ENCODE measurements around the gene ZSWIM8.

The ZSWIM8 gene

GRCh38 chr10:73774637-73775036, 10.8 kb upstream of the ZSWIM8 start:
- H3K9me3 ChIP-seq = no peaks in the 10 kb centered on the region
- H3K36me3 ChIP-seq = peaks cover 29 to 68% (median 31%) of the 10 kb centered on the region in 3 donors
- intact Hi-C loops (cut with DNase I; ENCODE audit: low total_unique reads) = no loop called here
- H3K27me3 ChIP-seq = no peaks in the 10 kb centered on the region
- DNase-seq = peak in 1 of 2 donors; percentile 52
- peak overlapping the region; percentile 74 to 95 for H3K4me3 ChIP-seq
- peaks cover 0 to 38% (median 33%) of the 10 kb centered on the region in 4 donors for H3K4me1 ChIP-seq
- peak overlapping the region; percentile 97 to 99 for H3K27ac ChIP-seq
- TF ChIP-seq CTCF (IDR thresholded peaks at IDR 0.05) = no peak

GRCh38 chr10:73779018-73779417, 6.4 kb upstream of the ZSWIM8 start:
- H3K36me3 ChIP-seq = peaks cover 13 to 52% (median 14%) of the 10 kb centered on the region in 3 donors
- H3K4me1 ChIP-seq = peaks cover 9 to 48% (median 42%) of the 10 kb centered on the region in 4 donors
- no peak for TF ChIP-seq CTCF (IDR thresholded peaks at IDR 0.05)
- no peaks in the 10 kb centered on the region for H3K27me3 ChIP-seq
- no peaks in the 10 kb centered on the region for H3K9me3 ChIP-seq
- no peak overlapping the region for H3K4me3 ChIP-seq
- no peak overlapping the region for H3K27ac ChIP-seq
- intact Hi-C loops (cut with DNase I; ENCODE audit: low total_unique reads) = no loop called here
- no peak for DNase-seq

GRCh38 chr10:73779539-73780197, 5.7 kb upstream of the ZSWIM8 start:
- intact Hi-C loops (cut with DNase I; ENCODE audit: low total_unique reads) = loop anchor here (10.0 kb wide), 1 partner anchor 95 kb away; the partner anchor contains the start of gene CAMK2G
- TF ChIP-seq CTCF (IDR thresholded peaks at IDR 0.05) = no peak
- no peak for DNase-seq
- Histone ChIP-seq H3K27me3 (no peaks in the 10 kb centered on the region), H3K9me3 (no peaks in the 10 kb centered on the region), H3K27ac (no peak overlapping the region), H3K4me1 (peaks cover 9 to 47% (median 36%) of the 10 kb centered on the region in 4 donors), H3K36me3 (peaks cover 13 to 46% (median 14%) of the 10 kb centered on the region in 3 donors), H3K4me3 (no peak overlapping the region)

GRCh38 chr10:73780301-73780700, 5.1 kb upstream of the ZSWIM8 start:
- H3K36me3 ChIP-seq = peaks cover 9 to 39% (median 13%) of the 10 kb centered on the region in 3 donors
- peaks cover 9 to 44% (median 31%) of the 10 kb centered on the region in 4 donors for H3K4me1 ChIP-seq
- DNase-seq = peak in 1 of 2 donors; percentile 21
- H3K27me3 ChIP-seq = no peaks in the 10 kb centered on the region
- intact Hi-C loops (cut with DNase I; ENCODE audit: low total_unique reads) = loop anchor here (10.0 kb wide), 1 partner anchor 94 kb away; the partner anchor contains the start of gene CAMK2G
- no peaks in the 10 kb centered on the region for H3K9me3 ChIP-seq
- H3K4me3 ChIP-seq = no peak overlapping the region
- peak overlapping the region in 1 of 2 donors; percentile 97 for H3K27ac ChIP-seq
- TF ChIP-seq CTCF (IDR thresholded peaks at IDR 0.05) = no peak

- peaks cover 7 to 33% (median 13%) of the 10 kb centered on the region in 3 donors for H3K36me3 ChIP-seq
- H3K9me3 ChIP-seq = no peaks in the 10 kb centered on the region
- peak in 1 of 2 donors; percentile 56 for DNase-seq
- intact Hi-C loops (cut with DNase I; ENCODE audit: low total_unique reads) = loop anchor here (10.0 kb wide), 1 partner anchor 94 kb away; the partner anchor contains the start of gene CAMK2G
- peak overlapping the region; percentile 96 to 97 for H3K27ac ChIP-seq
- peak overlapping the region; percentile 86 to 93 for H3K4me3 ChIP-seq
- TF ChIP-seq CTCF (IDR thresholded peaks at IDR 0.05) = no peak
- no peaks in the 10 kb centered on the region for H3K27me3 ChIP-seq
- peaks cover 9 to 40% (median 29%) of the 10 kb centered on the region in 4 donors for H3K4me1 ChIP-seq
Observed at GRCh38 chr10:73780966-73781365, 4.4 kb upstream of the ZSWIM8 start.

All from tibial artery (tissue), 4 donors.